Measurements from ENCODE around the gene CAMK1D. TPM values are rescaled to one million over a fixed set of nuclear protein-coding genes. Genes with fewer than 3 reads are reported as not detected.

CAMK1D gene
- total and polyA plus RNA-seq, 9 donors = 1.9 to 7.4 (median 3.9) TPM

DNA sequence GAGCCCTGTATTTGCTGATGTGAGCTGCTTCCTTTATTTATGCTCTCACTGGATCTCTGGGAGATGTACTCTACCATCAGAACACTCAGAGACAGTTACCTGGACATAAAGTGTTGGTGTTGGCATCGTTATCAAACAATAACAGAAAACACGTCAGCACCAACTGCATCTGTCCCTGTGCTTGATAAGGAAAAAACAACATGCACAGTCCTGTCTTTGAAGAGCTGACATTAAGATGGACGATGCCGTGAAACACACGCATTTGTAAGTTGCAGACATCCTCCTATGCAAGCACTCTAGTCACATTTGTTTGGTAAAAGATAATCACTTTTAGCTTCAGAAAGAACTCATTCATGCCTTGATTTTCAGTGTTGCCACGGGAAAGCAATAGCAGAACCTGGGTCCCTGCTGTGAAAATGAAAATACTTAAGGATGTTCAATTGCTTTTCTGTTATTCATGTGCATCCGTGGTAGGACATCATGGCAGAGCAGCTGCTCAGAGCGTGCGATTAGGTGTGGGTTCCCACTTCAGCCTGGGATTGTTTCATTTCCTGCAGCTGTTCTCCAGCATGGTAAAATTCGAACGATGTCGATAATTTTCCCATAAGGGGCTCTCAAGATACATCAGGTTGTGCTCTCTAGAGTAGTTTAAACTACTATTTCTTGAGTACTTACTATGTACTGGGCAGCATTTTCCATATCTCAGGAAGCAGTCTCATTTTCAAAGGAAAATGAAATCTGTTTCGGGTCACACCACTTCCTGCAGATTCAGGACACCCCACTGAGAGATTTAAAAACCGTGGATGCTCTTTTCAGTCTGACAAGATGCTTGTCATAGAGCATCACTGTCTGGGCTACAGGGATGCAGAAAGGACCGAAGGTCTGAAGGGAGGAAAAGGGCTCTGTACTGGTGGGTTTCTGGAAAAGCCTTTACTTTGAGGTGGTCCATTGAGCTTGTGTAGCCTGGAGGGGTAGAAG lies 248.7 kb downstream of the CAMK1D start:
- H3K4me3 ChIP-seq (ENCODE audit: low read length) = no peak overlapping the region
- DNase-seq = no peak
- peaks cover 6% of the 10 kb centered on the region for H3K9me3 ChIP-seq (replicated peaks; ENCODE audit: control insufficient read depth, low read depth, low read length)
- WGBS (ENCODE audit: insufficient coverage) = 52% methylated on average over 8 of the region's 15 CpGs
- H3K4me1 ChIP-seq (ENCODE audit: control insufficient read depth, insufficient read depth, low read length) = peaks cover 7% of the 10 kb centered on the region
- H3K27me3 ChIP-seq (ENCODE audit: control insufficient read depth, insufficient read depth, low read length) = no peaks in the 10 kb centered on the region
- H3K36me3 ChIP-seq (ENCODE audit: control insufficient read depth, insufficient read depth, low read length) = no peaks in the 10 kb centered on the region
- H3K27ac ChIP-seq (ENCODE audit: low read length) = no peak overlapping the region

DNA sequence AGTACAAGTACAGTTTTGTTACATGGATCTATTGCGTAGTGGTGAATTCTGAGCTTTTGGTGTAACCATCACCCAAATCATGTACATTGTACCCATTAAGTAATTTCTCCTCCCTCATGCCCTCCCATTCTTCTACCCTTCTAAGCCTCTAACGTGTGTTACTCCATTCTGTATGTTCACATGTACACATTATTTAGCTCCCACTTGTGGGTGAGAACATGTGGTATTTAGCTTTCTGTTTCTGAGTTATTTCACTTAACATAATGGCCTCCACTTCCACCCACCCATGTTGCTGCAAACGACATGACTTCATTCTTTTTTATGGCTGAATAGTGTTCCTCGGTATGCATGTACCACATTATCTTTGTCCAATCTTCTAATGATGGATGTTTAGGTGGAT lies 251.3 kb downstream of the CAMK1D start:
- peaks cover 14% of the 10 kb centered on the region for H3K4me1 ChIP-seq (ENCODE audit: control insufficient read depth, insufficient read depth, low read length)
- no peaks in the 10 kb centered on the region for H3K36me3 ChIP-seq (ENCODE audit: control insufficient read depth, insufficient read depth, low read length)
- H3K27ac ChIP-seq (ENCODE audit: low read length) = no peak overlapping the region
- H3K27me3 ChIP-seq (ENCODE audit: control insufficient read depth, insufficient read depth, low read length) = no peaks in the 10 kb centered on the region
- peaks cover 6% of the 10 kb centered on the region for H3K9me3 ChIP-seq (replicated peaks; ENCODE audit: control insufficient read depth, low read depth, low read length)
- H3K4me3 ChIP-seq (ENCODE audit: low read length) = no peak overlapping the region
- no CpG with 5 or more reads among the region's 4 CpGs for WGBS (ENCODE audit: insufficient coverage)
- no peak for DNase-seq

DNA sequence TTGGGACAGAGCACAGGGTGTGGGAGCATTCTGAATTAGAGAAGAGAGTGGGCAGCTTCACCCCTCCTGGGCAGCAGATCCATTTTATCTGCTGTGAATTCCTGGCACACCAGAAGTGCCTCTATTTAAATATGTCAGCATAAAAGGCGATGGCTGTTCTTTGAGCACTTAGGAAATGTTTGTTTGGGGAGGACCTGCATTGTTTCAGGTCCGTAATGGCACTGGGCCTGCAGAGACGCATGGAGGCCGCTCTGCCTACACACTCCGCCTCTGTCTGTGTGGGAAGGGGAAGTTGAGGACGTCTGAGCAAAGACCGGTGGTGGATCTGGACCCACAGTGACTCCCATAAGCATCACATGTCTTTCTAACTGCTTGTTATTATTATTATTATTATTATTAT lies 253.2 kb downstream of the CAMK1D start:
- H3K4me3 ChIP-seq (ENCODE audit: low read length) = no peak overlapping the region
- H3K36me3 ChIP-seq (ENCODE audit: control insufficient read depth, insufficient read depth, low read length) = no peaks in the 10 kb centered on the region
- H3K9me3 ChIP-seq (replicated peaks; ENCODE audit: control insufficient read depth, low read depth, low read length) = no peaks in the 10 kb centered on the region
- WGBS (ENCODE audit: insufficient coverage) = 83% methylated on average over 1 of the region's 7 CpGs
- H3K4me1 ChIP-seq (ENCODE audit: control insufficient read depth, insufficient read depth, low read length) = peaks cover 22% of the 10 kb centered on the region
- DNase-seq = no peak
- no peak overlapping the region for H3K27ac ChIP-seq (ENCODE audit: low read length)
- H3K27me3 ChIP-seq (ENCODE audit: control insufficient read depth, insufficient read depth, low read length) = no peaks in the 10 kb centered on the region

DNA sequence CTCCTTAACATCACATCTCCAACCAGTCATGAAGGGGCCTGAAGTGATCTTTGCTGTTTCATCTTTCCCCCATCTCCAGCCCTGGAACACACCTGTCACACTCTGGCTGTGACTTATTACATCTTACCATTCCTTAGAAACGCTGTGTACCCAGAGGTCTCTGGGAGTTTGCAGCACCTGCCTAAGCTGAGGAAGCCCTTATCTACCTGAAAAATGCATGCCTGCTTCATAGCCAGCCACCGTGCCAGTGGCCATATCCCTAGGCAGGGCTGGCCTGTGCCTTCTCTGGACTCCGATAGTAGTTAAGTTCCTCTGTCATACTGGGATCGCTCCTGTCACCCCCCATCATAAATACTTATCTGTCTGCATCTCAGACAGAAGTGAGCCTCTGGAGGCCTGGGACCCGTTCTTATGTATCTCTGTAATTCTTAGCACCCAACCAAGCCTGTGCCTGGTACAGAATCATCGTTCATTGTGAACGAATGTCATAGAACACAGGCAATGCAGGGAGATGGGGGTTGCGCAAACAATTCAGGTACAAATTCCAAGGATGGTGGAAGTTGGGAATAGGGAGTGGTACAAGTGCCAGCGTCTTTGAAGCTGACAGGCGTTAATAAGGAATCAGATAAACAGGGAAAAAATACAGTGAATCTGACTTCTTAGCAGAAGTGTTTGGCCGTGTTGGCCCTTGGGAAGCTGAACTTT lies 254.6 kb downstream of the CAMK1D start:
- Histone ChIP-seq H3K9me3 (replicated peaks; ENCODE audit: control insufficient read depth, low read depth, low read length) (no peaks in the 10 kb centered on the region), H3K27ac (ENCODE audit: low read length) (no peak overlapping the region), H3K27me3 (ENCODE audit: control insufficient read depth, insufficient read depth, low read length) (no peaks in the 10 kb centered on the region), H3K4me1 (ENCODE audit: control insufficient read depth, insufficient read depth, low read length) (peaks cover 22% of the 10 kb centered on the region), H3K4me3 (ENCODE audit: low read length) (no peak overlapping the region), H3K36me3 (ENCODE audit: control insufficient read depth, insufficient read depth, low read length) (no peaks in the 10 kb centered on the region)
- WGBS (ENCODE audit: insufficient coverage) = 91% methylated on average over 7 of the region's 11 CpGs
- DNase-seq = no peak

DNA sequence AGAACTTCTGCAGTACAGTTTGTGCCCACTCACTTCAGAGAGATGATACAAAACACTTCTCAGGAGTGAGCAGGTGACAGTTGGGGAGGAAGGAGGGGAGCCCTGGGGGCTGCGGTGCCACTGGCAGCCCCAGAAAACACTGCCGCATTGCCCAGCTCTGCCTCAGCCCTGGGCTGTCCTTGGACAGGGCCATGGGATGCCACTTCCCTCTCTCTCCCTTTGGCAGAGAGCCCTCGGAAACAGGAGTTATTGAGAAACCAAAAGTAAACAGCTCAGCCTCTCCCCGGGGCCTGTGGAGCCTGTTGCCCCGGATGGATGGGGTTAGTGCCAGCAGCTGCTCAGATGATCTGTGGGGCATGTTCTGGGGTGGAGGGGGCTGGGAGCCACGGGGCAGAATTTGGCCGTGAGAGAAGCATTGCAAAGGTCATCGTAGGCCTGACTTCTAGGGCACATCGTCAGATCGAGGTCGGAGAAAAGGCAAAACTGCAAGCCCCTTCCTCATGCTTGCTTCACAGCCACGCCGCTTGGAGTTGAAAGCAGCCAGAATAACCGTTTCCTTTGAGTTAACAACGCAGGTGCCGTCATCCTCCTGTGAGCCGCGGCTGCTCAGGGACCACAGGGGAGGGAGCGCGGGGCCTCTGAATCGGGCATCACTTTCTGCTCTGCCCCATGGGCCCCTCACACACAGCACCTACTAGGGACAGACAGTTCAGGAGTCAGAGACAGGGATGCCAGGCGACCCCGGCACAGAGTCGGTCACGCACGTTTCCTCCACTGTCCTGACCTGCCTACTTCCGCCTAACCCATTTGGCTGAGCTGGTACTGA lies 256.4 kb downstream of the CAMK1D start:
- Histone ChIP-seq H3K4me1 (ENCODE audit: control insufficient read depth, insufficient read depth, low read length) (peaks cover 23% of the 10 kb centered on the region), H3K4me3 (ENCODE audit: low read length) (no peak overlapping the region), H3K27ac (ENCODE audit: low read length) (peak overlapping the region; percentile 64), H3K27me3 (ENCODE audit: control insufficient read depth, insufficient read depth, low read length) (no peaks in the 10 kb centered on the region), H3K9me3 (replicated peaks; ENCODE audit: control insufficient read depth, low read depth, low read length) (no peaks in the 10 kb centered on the region), H3K36me3 (ENCODE audit: control insufficient read depth, insufficient read depth, low read length) (no peaks in the 10 kb centered on the region)
- peak; percentile 85 for DNase-seq
- WGBS (ENCODE audit: insufficient coverage) = 71% methylated on average over 26 of the region's 27 CpGs

DNA sequence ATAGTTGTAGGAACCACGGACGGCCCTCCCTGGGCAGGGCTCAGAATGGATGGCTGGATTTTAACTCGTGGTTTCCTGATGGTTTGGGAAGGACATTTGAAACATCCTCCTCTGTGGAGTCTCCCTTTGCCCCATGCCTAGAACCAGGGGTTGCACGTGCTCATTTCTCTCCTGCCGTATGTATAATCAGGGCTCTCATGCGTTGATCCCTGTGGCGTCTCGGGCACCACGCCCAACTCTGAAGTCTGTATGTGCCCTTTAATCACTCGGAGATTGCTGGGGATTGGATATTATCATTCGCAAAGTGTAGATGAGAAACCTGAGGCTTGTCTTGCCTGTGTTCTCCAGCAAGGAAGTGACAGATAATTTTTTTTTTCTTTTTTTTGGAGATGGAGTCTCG lies 257.1 kb downstream of the CAMK1D start:
- Histone ChIP-seq H3K27ac (ENCODE audit: low read length) (peak overlapping the region; percentile 64), H3K4me3 (ENCODE audit: low read length) (no peak overlapping the region), H3K4me1 (ENCODE audit: control insufficient read depth, insufficient read depth, low read length) (peaks cover 23% of the 10 kb centered on the region), H3K36me3 (ENCODE audit: control insufficient read depth, insufficient read depth, low read length) (no peaks in the 10 kb centered on the region), H3K9me3 (replicated peaks; ENCODE audit: control insufficient read depth, low read depth, low read length) (no peaks in the 10 kb centered on the region), H3K27me3 (ENCODE audit: control insufficient read depth, insufficient read depth, low read length) (no peaks in the 10 kb centered on the region)
- WGBS (ENCODE audit: insufficient coverage) = 91% methylated on average over 6 of the region's 12 CpGs
- DNase-seq = no peak

DNA sequence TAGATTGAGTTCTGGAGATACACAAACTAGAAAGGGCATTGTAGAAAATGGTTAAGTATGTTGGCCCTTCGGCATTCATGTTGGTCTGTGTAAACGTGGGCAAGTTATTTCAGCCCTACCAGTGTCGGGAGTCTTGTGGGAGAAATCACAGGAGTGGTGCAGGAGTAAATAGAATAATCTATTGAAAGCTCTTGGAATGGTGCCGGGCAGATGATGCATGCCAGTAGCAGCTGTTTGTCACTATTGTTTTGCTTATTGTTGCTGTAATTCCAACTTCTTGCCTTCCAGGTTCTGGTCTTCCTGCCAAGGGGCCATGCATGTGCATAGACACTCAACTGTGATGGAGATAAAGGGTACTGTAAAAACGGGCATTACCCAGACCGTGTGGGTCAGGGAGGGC lies 259.4 kb downstream of the CAMK1D start:
- no peaks in the 10 kb centered on the region for H3K36me3 ChIP-seq (ENCODE audit: control insufficient read depth, insufficient read depth, low read length)
- no peaks in the 10 kb centered on the region for H3K27me3 ChIP-seq (ENCODE audit: control insufficient read depth, insufficient read depth, low read length)
- H3K4me3 ChIP-seq (ENCODE audit: low read length) = no peak overlapping the region
- DNase-seq = no peak
- H3K9me3 ChIP-seq (replicated peaks; ENCODE audit: control insufficient read depth, low read depth, low read length) = no peaks in the 10 kb centered on the region
- WGBS (ENCODE audit: insufficient coverage) = 66% methylated on average over 6 of the region's 6 CpGs
- H3K4me1 ChIP-seq (ENCODE audit: control insufficient read depth, insufficient read depth, low read length) = peaks cover 19% of the 10 kb centered on the region
- H3K27ac ChIP-seq (ENCODE audit: low read length) = no peak overlapping the region

DNA sequence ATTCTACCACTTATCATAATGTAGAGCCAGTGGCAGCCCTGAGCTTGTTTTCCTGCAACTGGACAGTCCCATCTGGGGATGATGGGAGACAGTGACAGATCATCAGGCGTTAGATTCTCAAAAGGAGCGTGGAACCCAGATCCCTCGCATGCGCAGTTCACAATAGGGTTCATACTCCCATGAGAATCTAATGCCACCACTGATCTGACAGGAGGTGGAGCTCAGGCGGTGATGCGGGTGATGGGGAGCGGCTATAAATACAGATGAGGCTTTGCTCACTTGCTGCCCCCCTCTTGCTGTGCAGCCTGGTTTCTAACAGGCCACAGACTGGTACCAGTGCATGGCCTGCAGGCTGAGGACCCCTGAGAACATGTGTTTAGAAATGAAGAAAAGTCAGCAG lies 260.1 kb downstream of the CAMK1D start:
- H3K36me3 ChIP-seq (ENCODE audit: control insufficient read depth, insufficient read depth, low read length) = no peaks in the 10 kb centered on the region
- peaks cover 19% of the 10 kb centered on the region for H3K4me1 ChIP-seq (ENCODE audit: control insufficient read depth, insufficient read depth, low read length)
- H3K27ac ChIP-seq (ENCODE audit: low read length) = no peak overlapping the region
- no peak overlapping the region for H3K4me3 ChIP-seq (ENCODE audit: low read length)
- DNase-seq = no peak
- no peaks in the 10 kb centered on the region for H3K9me3 ChIP-seq (replicated peaks; ENCODE audit: control insufficient read depth, low read depth, low read length)
- 98% methylated on average over 5 of the region's 7 CpGs for WGBS (ENCODE audit: insufficient coverage)
- no peaks in the 10 kb centered on the region for H3K27me3 ChIP-seq (ENCODE audit: control insufficient read depth, insufficient read depth, low read length)

DNA sequence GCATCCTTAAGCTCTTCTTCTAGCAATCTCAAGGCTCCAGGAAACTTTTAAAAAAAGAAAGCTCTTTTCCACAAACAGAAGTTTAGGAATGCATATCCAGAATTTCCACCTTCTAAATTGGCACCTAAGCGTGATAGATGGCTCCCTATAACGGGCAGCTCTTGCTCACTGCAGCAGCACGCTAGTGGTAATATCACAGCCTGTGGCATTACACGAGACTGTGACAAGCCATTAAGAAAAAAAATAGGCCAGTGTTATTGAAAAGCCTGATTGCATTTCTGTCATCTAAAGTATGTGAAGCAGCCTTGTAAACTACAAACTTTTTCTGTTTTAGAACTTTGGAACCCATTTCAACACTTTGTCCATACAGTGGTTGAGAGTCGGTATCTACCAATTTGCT lies 263.8 kb downstream of the CAMK1D start:
- no peak overlapping the region for H3K27ac ChIP-seq (ENCODE audit: low read length)
- H3K36me3 ChIP-seq (ENCODE audit: control insufficient read depth, insufficient read depth, low read length) = no peaks in the 10 kb centered on the region
- no peak for DNase-seq
- no peaks in the 10 kb centered on the region for H3K9me3 ChIP-seq (replicated peaks; ENCODE audit: control insufficient read depth, low read depth, low read length)
- H3K27me3 ChIP-seq (ENCODE audit: control insufficient read depth, insufficient read depth, low read length) = no peaks in the 10 kb centered on the region
- H3K4me3 ChIP-seq (ENCODE audit: low read length) = no peak overlapping the region
- 61% methylated on average over 4 of the region's 5 CpGs for WGBS (ENCODE audit: insufficient coverage)
- H3K4me1 ChIP-seq (ENCODE audit: control insufficient read depth, insufficient read depth, low read length) = peaks cover 4% of the 10 kb centered on the region
